HG02938 (cell line): Measurements from ENCODE around the gene CORO2B.

Experiments used
- ATAC-seq: cut with Tn5 transposase; IDR thresholded peaks from one replicate; pipeline ENCODE4 v1.9.1; 2021; ENCODE audit warnings: mild to moderate bottlenecking, moderate library complexity; ENCODE audit not compliant: unreplicated experiment

Gene CORO2B

DNA sequence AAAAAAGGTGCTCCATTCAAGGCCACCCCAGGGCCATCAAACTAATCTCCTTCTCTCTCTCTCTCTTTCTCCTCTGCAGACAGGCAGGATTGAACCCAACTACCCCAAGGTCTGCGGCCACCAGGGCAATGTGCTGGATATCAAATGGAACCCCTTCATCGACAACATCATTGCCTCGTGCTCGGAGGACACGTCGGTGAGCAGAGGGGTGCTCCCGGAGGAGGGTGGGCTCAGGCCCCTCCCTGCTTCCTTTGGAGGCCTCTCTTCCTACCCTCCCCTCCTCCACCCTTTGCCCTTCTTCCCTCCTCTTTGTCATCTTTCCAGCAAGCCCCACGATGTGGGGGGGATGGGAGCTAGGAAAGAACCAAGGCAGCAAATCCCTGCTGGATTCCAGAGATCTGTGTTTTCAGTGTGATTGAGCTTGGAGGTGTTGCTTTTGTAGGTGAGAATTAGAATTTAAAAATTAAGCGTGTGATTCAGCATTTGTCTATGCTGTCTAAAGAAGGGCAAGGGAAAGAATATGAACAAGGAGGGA is 116.3 kb downstream of the CORO2B start:
- no peak for ATAC-seq

DNA sequence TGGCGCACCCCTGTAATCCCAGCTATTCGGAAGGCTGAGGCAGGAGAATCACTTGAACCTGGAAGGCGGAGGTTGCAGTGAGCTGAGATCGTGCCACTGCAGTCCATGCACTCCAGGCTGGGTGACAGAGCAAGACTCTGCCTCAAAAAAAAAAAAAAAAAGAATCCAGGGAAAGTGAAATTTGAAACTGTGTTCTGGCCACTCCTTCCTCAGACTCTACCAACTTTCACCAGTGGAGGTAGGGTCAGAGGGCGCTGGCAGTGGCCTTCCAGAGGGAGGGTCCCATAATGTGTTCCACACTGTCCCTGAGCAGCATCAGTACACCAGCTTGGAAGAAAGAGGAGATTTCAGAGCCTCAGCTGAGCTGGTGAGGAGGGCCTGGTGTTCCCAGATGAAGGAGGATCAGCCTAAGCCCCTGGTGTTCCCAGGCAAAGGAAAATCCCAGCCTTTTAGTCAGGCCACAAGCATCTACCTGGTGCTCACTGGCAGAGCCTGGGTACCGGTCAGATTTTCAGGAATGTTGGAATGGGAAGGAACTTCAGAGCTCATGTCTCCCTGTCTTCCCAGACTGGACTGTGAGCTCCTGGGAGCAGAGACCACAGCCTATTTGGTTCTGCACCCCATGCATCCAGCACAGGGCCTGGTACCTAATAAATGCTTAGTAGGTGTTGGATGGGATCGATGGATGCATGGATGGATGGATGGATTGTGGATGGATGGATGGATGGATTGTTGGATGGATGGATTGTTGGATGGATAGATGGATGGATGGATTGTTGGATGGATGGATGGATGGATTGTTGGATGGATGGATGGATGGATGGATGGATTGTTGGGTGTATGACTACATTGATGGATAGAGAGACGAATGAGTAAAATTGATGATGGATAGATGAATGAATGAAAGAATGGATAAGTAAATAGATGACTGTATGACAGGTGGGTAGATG is 117.9 kb downstream of the CORO2B start:
- no peak for ATAC-seq

DNA sequence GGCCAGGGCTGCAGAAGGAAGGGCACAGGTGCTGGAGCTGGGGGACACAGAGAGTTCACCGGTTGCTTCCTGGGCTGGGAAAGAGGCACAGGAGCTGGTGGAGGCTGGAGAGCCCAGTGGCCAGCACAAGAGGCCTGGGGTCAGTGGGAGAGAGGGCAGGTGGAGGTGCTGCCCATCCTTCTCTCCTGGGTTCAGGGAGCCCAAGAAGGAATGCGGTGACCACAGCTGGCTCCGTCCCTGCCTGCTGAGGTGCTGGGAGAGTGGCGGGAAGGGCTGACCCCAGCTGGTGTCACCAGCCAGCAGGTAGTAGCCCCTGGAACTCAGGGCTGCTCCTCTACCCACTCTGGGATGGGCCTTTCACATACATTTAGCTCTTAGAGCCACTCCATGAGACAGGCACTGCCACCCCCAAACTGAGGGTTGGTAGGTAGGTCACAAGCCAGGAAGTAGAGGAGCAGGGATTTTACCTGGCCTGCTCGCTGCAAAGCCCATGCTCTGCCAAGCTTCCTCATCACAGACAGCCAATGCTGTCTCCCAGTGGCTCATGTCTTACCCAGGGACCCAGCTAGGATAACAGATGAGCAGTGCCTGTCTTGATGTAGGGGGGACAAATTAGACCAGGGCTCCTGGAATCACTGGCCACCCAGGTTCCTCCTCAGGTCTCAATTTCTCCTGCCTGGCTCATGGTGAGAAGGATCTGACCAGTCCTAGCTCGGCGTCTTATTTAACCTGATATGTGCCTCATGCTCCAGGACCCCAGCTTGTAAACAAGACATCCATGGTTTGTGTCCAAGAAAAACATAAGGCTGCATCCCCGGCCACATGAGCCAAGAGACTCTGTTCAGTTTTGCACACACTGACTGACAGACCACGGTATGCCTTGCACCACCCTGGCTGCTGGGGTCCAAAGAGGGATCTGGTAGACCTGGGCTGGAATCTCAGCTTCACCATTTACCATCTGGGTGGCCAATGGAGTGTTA is 119.2 kb downstream of the CORO2B start:
- no peak for ATAC-seq

DNA sequence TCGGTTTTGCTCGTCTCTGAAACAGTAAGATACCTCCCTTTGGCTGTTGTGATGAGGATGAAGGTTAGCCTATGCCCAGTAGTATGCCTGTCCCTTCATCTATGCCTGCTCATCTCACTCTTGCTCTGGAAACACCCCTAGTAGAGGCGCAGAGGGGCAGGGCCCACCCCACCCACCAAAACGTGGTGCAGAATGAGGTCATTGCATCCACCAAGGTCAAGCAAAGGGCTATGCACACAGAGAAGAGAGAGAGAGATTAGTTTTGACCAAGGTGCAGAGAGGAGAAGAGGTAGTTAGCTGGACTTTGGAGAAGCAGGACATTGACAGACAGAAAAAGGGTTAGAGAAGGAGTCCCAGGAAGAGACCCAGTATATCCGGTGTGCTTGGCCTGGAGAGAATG is 119.9 kb downstream of the CORO2B start:
- no peak for ATAC-seq

DNA sequence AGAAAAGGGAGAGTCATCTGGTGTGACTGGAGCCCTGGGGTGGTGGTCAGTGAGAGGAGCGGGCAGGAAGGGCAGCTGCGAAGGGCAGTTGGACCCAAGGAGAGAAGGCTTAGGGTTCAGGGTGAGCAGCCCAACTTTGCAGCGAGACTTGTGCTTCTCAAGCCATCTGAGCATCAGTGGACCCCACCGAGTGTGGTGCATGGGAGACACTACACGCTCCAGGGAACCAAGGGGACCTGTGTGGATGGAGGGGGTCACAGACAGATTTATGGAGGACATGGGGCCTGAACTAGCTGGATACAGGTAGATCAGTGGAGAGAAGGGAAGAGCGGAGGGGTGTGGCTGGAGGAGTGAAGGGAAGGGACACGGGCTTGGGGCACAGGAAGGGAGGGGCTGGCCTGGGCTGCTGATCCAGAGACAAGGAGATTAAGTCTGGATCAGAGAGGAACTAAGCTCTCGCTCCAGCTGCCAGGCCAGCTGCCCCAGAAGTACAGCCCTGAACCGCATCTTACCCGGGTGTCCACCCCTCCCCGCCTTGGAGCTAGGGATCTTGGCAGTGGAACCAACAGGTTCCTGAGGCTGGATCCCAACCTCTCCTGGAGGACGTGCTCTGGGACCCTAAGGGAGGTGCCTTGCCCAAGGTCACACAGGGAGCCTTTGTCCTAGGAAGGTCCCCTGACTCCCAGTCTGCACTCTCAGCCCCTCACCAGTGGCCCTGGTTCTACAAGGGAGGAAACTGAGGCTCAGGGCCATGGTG is 120.5 kb downstream of the CORO2B start:
- no peak for ATAC-seq

DNA sequence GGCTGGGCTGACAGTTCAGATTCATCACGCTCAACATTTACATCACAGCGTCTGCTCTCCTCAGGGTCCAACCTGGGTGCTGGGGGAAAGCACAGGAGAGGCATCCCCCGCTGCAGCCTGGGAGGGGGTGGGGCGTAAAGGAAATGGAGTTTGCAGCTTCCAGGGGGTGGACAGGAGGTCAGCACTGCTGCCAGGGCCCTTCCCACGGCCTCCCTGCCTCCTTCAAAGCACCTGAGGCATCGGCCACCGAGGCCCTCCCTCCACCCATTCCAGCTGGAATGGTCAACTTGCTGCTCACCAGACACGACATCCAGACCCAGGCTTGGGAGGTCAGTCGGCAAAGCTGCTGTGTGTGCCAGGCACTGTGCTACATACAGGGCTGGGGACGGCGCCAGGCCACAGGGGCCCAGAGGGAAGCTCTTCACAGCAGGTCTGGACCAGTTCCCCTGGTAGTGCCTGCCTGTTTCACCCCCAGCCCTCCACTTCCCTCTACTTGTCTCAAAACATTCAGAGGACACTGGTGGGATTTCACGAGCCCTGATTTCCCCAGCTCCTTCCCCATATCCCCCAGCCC is 121.2 kb downstream of the CORO2B start:
- no peak for ATAC-seq

DNA sequence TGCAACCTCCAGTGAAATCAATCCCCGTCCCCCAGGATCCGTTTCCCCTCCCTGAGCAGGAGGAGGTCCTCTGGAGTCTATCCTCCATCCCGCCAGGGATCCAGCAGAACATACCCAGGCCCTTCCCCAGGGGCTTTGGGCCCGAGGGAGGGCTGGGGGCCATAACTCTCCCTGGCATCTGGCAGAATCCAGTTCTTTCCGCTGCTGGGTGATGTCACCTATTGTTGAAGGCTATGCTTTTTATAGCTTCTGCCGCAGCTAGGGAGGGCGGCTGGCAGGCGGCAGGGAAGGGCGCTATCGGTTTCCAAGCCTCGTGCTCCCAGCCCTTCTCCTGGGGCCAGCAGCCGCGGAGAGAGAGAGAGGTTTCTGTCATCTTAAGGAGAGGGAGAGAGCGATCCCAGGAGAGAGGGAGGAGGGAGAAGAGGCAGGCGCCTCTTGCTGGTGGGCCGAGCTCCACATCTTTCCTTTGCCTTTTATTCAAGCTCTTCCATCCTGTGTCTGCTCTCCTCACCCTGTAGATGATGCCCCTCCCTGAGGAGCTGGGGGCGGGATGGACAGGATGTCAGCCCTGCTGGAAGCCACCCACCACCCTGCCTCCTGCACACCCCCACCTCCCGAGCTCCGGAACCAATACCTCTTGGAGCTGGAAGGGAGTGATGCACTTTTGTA is 121.8 kb downstream of the CORO2B start:
- ATAC-seq = no peak

DNA sequence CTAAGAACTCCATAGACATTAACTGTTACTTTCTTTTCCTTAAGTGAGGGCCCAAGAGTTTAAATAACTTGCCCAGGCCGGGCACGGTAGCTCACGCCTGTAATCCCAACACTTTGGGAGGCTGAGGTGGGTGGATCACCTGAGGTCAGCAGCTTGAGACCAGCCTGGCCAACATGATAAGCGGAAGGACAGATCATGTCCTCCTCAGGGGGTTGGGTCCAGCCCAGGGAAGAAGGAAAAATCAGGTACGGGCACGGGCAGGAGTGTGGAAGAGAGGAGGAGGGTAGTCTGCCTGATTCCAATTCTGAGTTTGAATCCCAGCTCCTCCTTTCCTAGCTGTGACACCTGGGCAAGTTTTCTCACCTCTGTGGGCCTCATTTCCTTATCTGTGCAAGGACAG is 123.1 kb downstream of the CORO2B start:
- ATAC-seq = no peak

DNA sequence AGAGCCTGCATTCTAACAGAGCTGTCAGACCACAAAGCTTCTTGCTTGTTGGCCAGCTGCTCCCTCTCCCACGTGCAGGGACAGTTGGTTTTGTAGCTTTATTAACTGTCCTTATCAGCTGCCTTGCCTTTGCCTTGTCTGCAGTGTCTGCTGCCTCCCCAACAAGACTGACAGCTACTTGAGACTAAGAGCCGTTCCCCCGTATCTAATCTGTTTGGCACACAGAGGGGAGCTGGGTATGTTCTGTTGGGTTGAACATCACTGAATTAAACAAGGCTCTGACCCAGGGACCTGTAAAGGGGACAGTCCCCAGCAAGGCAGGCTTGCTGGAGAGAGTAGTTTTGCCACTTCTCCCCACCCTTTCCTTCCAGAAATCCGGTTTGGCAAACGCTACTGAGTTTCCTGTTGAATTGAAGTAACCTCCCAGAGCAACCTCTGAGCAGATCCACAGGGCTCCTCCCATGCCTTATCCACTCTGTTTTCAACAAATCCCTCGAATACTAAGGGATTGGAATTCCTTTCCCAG is 125.8 kb downstream of the CORO2B start:
- ATAC-seq = no peak

DNA sequence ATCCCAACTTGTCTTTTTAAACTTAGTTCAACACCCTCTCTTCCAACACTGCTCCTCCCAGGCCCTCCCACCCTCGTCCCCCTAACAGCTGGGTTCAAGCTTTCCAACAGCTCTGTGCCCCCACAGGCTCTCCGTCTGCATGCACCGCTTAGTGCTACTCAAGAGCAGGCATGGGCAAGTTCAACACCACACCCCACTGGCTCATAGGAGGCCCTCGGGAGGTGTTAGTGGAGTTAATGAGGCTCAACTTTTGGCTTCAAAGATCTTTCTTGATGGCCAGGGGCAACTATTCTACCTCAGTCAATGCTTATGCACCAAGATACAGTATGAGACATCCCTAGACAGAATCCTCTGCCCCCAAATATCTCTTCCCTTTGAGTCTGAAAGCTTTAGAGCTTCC is 127.5 kb downstream of the CORO2B start:
- ATAC-seq = no peak

DNA sequence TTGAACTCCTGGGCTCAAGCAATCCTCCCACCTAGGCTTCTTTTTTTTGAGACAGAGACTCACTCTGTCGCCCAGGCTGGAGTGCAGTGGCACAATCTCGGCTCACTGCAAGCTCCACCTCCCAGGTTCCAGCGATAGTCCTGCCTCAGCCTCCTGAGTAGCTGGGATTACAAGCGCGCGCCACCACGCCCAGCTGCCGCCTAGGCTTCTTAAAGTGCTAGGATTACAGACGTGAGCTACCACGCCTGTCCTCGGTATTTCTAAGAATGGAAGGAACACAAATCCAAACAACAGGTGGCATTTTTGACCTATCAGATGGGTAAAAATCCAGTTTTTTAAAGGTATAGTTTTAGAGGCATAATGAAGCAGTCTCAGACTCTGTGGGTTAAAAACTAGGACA is 128.1 kb downstream of the CORO2B start:
- no peak for ATAC-seq

DNA sequence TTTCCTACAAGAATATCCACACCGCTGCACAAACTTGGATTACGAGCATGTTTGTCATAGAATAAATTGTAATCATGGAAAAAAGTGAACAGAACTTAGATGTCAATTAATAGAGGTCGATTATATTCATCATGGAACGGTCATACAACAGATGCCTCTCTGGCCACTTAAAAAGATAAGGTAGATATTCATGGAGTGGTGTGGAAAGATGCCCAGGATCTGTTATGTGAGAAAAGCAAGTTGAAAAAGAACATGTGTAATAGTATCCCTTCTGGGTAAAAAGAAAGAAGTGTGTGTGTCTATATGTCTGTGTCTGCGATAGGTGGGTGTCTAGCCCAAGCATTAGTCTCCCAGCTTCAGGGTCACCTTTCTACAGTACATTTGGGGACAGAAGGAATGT is 128.6 kb downstream of the CORO2B start:
- no peak for ATAC-seq

DNA sequence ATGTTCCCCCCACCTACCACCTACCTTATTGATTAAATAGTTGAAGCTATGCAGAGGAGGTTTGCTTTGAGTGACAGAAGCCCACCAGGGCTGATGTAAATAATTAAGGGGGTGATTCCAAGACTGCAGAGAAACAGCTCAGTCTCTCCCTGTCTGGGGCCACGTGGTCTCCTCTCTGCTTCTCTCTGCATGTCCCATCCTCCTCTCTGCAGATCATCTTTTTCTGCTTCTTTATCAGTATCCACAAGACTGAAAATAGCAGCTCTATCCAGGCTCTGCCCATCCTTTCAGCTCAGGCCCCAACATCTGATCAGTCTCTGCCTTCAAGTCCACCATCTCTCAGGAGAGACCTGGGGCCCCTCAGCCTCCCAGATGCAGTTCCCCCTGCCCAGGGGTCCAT is 131.1 kb downstream of the CORO2B start:
- no peak for ATAC-seq

DNA sequence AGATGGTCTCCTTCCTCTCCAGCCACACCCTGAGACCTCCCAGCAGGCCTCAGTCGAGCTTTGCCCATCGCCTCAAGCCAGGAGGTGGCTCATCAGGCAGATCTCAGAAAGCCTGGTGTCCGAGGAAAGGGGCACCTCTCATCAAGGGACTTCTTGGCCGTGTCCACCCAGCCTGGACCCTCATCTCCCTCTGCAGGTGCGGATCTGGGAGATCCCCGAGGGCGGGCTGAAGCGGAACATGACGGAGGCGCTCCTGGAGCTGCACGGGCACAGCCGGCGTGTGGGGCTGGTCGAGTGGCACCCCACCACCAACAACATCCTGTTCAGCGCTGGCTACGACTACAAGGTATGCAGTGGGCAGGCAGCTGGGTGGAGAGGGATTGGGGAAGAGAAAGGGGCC is 131.7 kb downstream of the CORO2B start:
- no peak for ATAC-seq

DNA sequence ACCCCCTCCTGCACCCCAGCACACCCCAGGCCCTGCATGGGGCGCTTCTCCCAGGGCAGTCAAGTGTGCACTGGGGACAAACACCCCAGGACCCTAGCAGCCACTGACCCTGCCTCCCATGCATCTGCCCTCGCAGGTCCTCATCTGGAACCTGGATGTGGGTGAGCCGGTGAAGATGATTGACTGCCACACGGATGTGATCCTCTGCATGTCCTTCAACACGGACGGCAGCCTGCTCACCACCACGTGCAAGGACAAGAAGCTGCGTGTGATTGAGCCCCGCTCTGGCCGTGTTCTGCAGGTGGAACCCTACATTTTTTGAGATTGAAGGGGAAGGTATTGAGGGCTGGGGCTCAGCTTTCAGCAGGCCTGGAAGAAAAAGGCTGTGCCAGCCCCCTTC is 132.6 kb downstream of the CORO2B start:
- ATAC-seq = no peak

DNA sequence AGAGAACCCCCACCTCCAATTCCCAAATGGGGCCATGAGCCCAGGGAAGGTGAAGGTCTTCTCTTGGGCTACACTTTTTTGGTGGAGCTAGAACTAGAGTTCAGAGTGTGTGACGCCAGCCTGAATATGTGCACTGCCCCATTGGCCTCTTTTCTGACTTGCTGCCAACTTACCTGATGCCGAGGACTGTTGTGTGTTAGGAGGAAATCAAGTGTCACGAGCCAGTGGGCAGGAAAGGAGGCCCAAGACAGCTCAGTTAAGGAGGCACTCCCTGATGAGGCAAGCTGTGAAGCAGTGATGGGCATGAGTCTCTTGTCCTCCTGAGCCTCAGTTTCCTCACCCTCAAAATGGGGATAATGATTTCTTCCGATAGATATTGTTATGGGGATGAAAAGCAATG is 134.1 kb downstream of the CORO2B start:
- no peak for ATAC-seq

DNA sequence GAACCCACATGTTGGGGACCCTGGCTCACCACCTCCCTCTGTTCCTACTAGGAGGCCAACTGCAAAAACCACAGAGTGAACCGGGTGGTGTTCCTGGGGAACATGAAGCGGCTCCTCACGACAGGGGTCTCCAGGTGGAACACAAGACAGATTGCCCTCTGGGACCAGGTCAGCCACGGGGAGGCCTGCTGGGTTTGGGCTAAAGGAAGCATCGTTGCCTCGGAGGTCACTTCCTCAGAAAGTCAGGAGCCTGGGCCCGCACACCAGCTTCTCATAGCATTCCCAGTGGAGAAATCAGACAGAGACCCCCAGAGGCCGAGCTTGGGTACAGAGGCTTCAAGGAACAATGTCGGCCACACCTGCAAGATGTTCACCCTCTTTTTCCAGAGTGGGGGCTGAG is 135.1 kb downstream of the CORO2B start:
- ATAC-seq = no peak

DNA sequence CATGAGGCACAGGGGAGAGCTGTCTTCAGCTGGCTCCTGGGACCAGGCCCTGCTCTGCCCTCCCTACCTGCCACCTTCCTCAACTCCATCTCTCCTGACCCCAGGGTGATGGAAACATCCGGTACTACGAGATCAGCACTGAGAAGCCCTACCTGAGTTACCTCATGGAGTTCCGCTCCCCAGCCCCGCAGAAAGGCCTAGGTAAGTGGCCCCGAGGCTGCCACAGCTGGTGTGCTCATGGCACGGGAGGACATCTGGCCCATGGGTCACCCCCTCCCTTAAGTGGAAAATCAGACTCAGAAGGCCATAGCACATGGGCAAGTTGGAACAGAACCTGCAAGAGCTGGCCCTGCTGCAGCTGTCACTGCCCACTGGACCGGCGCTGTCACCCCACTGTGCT is 136.3 kb downstream of the CORO2B start:
- no peak for ATAC-seq

DNA sequence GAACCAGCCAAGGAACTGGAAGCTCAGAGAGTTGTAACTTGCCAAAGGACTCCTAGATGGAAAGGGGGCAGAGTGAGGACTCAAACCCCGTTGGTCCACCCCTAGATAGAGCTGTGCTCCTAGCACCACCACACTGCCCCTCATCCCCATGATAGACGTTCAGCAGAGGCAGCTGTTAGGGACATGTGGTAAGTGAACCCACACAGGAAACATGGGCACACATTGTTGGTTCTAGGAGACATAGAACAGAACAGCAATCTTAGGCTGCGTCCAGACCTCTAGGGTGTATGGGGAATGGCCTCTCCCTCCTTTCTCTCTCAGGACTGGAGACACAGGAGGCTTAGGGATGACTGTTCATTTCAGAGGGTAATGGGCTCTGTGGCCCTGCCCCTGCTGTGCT is 139.2 kb downstream of the CORO2B start:
- no peak for ATAC-seq

DNA sequence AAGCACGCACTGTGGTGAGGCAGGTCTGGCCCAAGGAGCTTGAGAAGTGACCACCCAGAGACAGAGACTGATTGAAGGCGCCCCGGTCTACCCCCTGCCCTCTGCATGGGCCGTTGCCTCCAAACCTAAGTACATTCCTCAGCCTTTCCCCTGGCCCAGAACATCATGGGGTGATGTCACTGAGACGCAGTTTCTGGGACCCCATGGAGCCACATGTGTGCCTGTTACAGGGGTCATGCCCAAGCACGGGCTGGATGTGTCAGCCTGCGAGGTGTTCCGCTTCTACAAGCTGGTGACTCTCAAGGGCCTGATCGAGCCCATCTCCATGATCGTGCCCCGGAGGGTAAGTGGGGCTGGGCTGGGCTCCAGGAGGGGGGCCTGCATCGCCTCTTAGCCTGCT is 139.7 kb downstream of the CORO2B start:
- no peak for ATAC-seq
